ENCODE results near the gene CNKSR3. TPM values are rescaled to one million over a fixed set of nuclear protein-coding genes. Genes with fewer than 3 reads are reported as not detected.

The CNKSR3 gene
- total RNA-seq, 2 donors from 2014 or later = 11.5 to 16.8 TPM

DNA sequence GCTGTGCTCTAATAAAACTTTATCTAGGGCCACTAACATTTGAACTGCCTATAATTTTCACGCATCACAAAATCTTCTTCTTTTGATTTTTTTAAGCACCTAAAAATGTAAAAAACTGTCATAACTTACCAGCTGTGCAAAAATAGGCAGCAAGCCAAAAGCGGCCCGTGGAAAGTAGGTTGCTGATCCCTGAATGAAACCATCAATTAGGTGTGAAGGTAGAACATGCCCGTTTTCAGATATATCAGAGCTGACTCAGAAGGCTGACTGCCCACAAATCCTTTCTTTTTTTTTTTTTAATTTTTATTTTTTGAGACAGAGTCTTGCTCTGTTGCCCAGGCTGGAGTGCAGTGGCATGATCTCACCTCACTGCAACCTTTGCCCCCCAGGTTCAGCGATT is 149.0 kb downstream of the CNKSR3 start:
- Histone ChIP-seq H3K36me3 (no peaks in the 10 kb centered on the region), H3K4me3 (no peak overlapping the region), H3K4me1 (no peaks in the 10 kb centered on the region), H3K27me3 (no peaks in the 10 kb centered on the region), H3K27ac (no peak overlapping the region), H3K9me3 (no peaks in the 10 kb centered on the region)
- no peak for DNase-seq (ENCODE audit: low spot score)
- TF ChIP-seq, protein P1, sequence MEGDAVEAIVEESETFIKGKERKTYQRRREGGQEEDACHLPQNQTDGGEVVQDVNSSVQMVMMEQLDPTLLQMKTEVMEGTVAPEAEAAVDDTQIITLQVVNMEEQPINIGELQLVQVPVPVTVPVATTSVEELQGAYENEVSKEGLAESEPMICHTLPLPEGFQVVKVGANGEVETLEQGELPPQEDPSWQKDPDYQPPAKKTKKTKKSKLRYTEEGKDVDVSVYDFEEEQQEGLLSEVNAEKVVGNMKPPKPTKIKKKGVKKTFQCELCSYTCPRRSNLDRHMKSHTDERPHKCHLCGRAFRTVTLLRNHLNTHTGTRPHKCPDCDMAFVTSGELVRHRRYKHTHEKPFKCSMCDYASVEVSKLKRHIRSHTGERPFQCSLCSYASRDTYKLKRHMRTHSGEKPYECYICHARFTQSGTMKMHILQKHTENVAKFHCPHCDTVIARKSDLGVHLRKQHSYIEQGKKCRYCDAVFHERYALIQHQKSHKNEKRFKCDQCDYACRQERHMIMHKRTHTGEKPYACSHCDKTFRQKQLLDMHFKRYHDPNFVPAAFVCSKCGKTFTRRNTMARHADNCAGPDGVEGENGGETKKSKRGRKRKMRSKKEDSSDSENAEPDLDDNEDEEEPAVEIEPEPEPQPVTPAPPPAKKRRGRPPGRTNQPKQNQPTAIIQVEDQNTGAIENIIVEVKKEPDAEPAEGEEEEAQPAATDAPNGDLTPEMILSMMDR (IDR thresholded peaks at IDR 0.05) = no peak

DNA sequence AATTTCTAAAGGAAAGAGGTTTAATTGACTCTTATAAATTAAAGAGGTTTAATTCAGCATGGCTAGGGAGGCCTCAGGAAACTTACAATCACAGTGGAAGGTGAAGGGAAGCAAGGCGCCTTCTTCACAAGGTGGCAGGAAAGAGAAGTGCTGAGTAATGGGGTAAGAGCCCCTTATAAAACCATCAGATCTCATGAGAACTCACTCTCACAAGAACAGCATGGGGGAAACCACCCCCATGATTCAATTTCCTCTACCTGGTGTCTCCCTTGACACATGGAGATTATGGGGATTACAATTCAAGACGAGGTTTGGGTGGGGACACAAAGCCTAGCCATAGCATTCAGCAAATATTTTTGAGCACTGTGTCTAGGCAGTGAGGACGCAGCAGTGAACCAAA is 150.0 kb downstream of the CNKSR3 start:
- no peak for DNase-seq (ENCODE audit: low spot score)
- H3K4me3 ChIP-seq = no peak overlapping the region
- H3K36me3 ChIP-seq = no peaks in the 10 kb centered on the region
- H3K9me3 ChIP-seq = no peaks in the 10 kb centered on the region
- no peaks in the 10 kb centered on the region for H3K4me1 ChIP-seq
- H3K27ac ChIP-seq = no peak overlapping the region
- H3K27me3 ChIP-seq = no peaks in the 10 kb centered on the region
- TF ChIP-seq, protein P1 (IDR thresholded peaks at IDR 0.05) = no peak

DNA sequence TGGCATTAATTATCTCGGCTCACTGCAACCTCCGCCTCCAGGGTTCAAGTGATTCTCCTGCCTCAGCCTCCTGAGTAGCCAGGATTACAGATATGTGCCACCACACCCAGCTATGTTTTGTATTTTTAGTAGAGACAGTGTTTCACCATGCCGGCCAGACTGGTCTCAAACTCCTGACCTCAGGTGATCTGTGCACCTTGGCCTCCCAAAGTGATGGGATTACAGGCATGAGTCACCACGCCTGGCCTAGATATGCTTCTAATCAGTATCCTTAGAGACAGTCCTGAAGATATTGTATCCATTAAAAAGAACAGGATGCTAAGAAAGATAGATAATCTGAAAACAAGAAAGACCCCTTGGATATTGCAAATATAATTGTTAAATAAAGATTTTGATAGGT is 150.8 kb downstream of the CNKSR3 start:
- Histone ChIP-seq H3K4me3 (no peak overlapping the region), H3K9me3 (no peaks in the 10 kb centered on the region), H3K36me3 (no peaks in the 10 kb centered on the region), H3K27me3 (no peaks in the 10 kb centered on the region), H3K27ac (no peak overlapping the region), H3K4me1 (no peaks in the 10 kb centered on the region)
- DNase-seq (ENCODE audit: low spot score) = no peak
- TF ChIP-seq, protein P1 (IDR thresholded peaks at IDR 0.05) = no peak

DNA sequence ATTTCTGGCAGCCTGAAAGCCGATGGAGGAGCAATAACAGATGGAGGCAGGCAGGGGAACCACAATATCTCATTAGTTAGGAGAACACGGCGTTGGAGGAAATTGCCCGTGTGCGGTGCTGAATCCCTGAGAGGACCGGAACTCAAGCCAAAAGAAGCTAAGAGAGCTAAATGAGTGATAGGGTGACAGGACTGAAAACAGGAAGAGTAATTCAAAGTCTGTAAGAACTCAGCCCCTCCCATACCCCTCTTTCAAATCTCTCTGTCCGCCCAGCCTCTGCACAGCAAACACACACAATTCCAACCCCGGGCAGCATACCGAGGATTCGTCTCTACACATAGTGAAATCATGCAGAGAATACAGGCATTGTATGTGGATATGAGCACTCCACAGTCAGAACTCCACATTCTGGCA is 151.3 kb downstream of the CNKSR3 start:
- H3K9me3 ChIP-seq = no peaks in the 10 kb centered on the region
- no peak overlapping the region for H3K4me3 ChIP-seq
- DNase-seq (ENCODE audit: low spot score) = no peak
- H3K27me3 ChIP-seq = no peaks in the 10 kb centered on the region
- TF ChIP-seq, protein P1 (IDR thresholded peaks at IDR 0.05) = no peak
- no peaks in the 10 kb centered on the region for H3K36me3 ChIP-seq
- no peak overlapping the region for H3K27ac ChIP-seq
- H3K4me1 ChIP-seq = no peaks in the 10 kb centered on the region

DNA sequence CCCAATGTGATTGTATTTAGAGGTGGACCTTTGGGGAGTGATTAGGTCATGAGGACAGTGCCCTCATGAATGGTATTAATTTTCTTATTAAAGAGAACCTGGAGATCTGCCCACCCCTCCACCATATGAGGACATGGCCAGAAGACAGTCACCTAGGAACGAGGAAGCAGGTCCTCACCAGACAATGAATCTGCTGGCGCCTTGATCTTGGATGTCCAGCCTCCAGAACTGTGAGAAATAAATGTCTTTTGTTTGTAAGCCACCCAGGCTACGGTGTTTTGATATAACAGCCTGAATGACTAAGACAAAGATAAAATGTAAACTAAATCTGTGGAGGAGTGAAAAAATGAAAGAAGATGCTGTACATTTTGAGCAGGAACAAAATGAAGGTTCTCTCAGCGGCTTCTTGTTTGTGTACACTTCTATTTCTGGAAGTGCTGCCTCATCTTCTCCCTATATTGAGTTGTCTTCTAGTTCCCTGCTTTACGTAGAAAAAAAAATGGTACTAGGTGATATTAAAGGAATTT is 152.4 kb downstream of the CNKSR3 start:
- Histone ChIP-seq H3K36me3 (no peaks in the 10 kb centered on the region), H3K27ac (no peak overlapping the region), H3K4me1 (no peaks in the 10 kb centered on the region), H3K27me3 (no peaks in the 10 kb centered on the region), H3K4me3 (no peak overlapping the region), H3K9me3 (no peaks in the 10 kb centered on the region)
- no peak for DNase-seq (ENCODE audit: low spot score)
- TF ChIP-seq, protein P1 (IDR thresholded peaks at IDR 0.05) = no peak

DNA sequence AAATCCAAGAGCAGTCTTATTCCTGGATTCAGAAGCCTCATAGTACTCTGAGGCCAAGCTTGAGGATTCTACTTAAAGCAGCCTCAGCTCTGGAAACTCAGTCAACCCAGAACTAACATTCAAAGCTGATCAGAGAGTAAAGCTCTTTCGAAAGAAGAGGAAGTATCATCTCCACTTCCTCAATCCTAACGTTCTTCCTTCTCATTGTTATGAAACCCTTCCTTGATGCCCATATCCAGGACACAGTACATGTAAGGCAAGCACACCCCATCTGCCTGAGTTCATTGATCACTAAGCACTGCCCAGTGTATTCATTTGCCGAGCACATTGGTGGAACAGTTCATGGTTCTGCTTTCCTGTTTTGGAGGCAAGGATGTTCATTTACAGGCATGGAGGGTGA is 153.8 kb downstream of the CNKSR3 start, which contains the start of gene IPCEF1:
IPCEF1 (minus strand) TSS at position 114 of the 400 bp plus-strand sequence. CDS start 90,856 bp downstream, outside the sequence.
- no peak for DNase-seq (ENCODE audit: low spot score)
- Histone ChIP-seq H3K4me1 (no peaks in the 10 kb centered on the region), H3K9me3 (no peaks in the 10 kb centered on the region), H3K4me3 (no peak within 1 kb of the TSS), H3K27ac (no peak within 1 kb of the TSS), H3K27me3 (no peaks in the 10 kb centered on the region), H3K36me3 (no peaks in the 10 kb centered on the region)
- TF ChIP-seq, protein P1 (IDR thresholded peaks at IDR 0.05) = no peak
